ENCODE measurements around the gene IRF9.
A peak's percentile ranks its signal among the peaks of the same experiment; 100 is the strongest.

IRF9 gene

DNA sequence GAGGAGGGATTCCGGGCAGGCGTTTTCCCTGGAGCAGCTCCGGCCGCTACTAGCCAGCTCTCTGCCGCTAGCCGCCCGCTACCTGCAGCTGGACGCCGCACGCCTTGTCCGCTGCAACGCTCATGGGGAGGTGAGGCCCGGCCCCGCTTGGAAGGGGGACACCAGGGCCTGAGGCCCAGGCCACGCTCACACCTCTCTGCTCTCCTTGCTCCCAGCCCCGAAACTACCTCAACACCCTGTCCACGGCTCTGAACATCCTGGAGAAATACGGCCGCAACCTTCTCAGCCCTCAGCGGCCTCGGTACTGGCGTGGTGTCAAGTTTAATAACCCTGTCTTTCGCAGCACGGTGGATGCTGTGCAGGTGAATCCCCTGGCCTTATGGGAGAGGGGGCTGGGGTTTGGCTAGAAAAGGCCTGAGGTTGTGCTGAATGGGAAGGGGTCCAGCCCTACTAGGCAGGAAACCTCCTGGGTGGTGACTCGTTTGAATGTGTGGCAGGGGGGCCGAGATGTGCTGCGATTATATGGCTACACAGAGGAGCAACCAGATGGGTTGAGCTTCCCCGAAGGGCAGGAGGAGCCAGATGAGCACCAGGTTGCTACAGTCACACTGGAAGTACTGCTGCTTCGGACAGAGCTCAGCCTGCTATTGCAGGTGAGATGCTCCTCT lies 13.2 kb upstream of the IRF9 start:
- no peak for DNase-seq (ENCODE audit: low read depth in 1 of 2, low spot score in 1 of 2)

DNA sequence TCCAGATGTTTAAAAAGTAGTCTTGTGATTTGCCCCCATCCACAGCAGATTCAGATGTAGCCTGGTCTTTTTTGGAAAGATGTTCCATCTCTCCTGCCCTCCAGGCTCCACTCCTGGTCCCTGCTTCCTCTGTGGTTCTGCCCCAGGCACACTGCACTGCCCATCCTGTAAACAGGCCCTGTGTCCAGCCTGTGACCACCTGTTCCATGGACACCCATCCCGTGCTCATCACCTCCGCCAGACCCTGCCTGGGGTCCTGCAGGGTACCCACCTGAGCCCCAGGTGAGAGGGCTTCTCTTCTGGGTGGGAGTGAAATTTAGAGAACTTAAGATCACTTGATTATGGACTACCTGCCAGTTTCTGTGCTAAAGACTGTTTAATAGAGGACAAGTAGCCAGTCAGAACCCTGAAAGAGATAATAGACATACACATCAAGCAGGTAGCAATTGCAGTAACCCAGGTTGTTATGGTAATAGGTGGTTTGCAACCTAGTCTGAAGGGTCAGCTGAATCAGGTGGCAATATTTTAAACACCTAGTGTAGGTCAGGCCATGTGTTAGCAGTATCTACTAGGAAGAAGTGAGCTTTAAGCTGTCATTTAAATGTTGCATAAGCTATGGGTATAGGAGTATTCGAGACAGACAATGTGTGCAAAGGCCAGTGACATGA lies 11.6 kb upstream of the IRF9 start:
- no peak for DNase-seq (ENCODE audit: low read depth in 1 of 2, low spot score in 1 of 2)

DNA sequence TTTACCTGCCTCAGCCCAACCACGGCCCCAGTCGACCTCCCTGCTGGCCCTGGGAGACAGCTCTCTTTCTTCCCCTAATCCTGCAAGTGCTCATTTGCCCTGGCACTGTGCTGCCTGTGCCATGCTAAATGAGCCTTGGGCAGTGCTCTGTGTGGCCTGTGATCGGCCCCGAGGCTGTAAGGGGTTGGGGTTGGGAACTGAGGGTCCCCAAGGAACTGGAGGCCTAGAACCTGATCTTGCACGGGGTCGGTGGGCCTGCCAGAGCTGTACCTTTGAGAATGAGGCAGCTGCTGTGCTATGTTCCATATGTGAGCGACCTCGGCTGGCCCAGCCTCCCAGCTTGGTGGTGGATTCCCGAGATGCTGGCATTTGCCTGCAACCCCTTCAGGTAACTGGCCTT lies 11.0 kb upstream of the IRF9 start:
- no peak for DNase-seq (ENCODE audit: low read depth in 1 of 2, low spot score in 1 of 2)

DNA sequence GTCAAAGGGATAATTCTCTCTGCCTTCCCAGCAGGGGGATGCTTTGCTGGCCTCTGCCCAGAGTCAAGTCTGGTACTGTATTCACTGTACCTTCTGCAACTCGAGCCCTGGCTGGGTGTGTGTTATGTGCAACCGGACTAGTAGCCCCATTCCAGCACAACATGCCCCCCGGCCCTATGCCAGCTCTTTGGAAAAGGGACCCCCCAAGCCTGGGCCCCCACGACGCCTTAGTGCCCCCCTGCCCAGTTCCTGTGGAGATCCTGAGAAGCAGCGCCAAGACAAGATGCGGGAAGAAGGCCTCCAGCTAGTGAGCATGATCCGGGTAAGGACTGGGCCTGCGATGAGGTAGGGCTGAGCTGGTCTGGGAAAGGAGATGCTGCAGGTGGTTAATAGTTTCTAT lies 10.5 kb upstream of the IRF9 start:
- DNase-seq (ENCODE audit: low read depth in 1 of 2, low spot score in 1 of 2), result no peak

DNA sequence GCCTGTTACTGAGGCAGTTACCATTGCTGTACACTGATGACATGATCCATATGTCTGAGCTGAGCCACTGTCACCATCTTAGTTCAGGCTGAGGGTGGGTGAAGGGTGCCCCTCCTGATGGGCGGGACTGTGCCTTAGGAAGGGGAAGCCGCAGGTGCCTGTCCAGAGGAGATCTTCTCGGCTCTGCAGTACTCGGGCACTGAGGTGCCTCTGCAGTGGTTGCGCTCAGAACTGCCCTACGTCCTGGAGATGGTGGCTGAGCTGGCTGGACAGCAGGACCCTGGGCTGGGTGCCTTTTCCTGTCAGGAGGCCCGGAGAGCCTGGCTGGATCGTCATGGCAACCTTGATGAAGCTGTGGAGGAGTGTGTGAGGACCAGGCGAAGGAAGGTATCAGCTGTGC lies 10.1 kb upstream of the IRF9 start:
- DNase-seq (ENCODE audit: low read depth in 1 of 2, low spot score in 1 of 2), result no peak

DNA sequence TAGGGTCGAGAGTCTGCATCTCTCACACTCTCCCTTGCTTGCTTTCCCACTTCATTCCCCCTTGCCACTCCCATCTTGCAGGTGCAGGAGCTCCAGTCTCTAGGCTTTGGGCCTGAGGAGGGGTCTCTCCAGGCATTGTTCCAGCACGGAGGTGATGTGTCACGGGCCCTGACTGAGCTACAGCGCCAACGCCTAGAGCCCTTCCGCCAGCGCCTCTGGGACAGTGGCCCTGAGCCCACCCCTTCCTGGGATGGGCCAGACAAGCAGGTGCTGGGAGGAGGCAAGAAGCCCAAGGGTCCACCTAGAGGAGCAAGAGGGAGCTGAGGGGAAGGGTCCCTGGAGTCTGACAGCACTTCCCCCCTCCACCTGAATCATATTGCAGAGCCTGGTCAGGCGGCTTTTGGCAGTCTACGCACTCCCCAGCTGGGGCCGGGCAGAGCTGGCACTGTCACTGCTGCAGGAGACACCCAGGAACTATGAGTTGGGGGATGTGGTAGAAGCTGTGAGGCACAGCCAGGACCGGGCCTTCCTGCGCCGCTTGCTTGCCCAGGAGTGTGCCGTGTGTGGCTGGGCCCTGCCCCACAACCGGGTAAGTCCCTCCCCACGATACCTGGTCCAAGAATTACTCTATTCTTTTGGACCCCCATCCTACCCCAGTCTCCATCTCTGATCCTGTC lies 9.5 kb upstream of the IRF9 start:
- no peak for DNase-seq (ENCODE audit: low read depth in 1 of 2, low spot score in 1 of 2)

DNA sequence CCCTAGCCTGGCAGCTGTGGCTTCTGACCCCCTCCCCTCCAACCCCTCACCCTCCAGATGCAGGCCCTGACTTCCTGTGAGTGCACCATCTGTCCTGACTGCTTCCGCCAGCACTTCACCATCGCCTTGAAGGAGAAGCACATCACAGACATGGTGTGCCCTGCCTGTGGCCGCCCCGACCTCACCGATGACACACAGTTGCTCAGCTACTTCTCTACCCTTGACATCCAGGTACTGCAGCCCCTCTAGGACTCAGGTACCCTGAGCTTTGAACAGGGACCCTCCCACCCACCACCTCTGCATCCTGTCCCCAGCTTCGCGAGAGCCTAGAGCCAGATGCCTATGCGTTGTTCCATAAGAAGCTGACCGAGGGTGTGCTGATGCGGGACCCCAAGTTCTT lies 6.0 kb upstream of the IRF9 start:
- no peak for DNase-seq (ENCODE audit: low read depth in 1 of 2, low spot score in 1 of 2)

DNA sequence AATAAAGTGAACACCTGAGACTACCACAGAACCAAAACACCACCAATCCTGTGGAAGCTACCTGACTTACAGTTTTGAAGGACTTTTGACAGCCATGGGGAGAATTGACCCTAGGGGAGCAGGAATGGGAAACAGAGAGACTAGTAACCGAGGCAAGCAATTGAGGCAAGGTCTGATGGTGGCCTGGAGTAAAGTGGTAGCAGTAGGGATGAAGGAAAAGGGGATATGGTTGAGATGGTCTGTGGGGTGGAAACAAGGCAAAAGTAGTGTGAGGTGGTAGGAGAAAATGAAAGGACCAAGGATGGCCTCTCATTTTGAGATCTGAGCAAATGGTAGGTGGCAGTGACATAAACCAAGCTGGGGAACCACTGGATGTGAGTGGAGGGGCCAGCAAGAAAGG lies 4.2 kb upstream of the IRF9 start:
- DNase-seq (ENCODE audit: low read depth in 1 of 2, low spot score in 1 of 2), result no peak

DNA sequence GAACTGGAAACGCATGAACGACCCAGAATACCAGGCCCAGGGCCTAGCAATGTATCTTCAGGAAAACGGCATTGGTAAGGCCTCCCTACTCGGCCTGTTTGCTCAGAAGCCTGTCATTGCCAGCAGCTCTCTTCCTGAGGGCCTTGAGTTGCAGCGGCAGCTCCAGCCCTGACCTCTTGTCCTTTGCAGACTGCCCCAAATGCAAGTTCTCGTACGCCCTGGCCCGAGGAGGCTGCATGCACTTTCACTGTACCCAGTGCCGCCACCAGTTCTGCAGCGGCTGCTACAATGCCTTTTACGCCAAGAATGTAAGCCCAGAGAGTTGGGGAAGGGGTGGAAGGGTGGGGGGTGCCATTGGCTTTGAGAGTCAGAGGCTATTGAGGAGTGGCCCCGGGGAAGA lies 3.7 kb upstream of the IRF9 start:
- no peak for DNase-seq (ENCODE audit: low read depth in 1 of 2, low spot score in 1 of 2)

DNA sequence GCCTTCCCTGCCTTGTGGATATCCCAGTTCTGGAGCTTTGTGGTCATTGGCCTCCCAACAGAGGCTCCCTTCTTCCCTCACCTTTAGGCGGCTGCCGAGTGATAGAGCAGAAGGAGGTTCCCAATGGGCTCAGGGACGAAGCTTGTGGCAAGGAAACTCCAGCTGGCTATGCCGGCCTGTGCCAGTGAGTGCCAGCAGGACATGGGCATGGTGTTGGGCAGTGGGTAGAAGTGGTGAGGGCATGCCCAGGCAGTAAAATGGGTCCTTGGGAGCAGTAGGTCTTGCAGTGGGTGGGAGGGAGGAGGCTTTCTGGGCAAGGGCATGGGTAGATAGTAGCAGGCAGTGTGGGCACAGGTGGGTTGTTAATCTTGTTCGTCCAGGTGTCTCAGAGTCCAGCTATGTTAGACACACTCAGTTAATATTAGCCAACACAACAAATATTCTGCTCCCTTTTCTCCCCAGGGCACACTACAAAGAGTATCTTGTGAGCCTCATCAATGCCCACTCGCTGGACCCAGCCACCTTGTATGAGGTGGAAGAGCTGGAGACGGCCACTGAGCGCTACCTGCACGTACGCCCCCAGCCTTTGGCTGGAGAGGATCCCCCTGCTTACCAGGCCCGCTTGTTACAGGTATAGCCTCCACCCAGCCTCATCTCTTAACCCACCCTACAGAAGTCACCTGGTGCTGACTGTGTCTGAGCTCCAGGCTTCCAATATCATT lies 1.1 kb upstream of the IRF9 start:
- no peak for DNase-seq (ENCODE audit: low read depth in 1 of 2, low spot score in 1 of 2)

DNA sequence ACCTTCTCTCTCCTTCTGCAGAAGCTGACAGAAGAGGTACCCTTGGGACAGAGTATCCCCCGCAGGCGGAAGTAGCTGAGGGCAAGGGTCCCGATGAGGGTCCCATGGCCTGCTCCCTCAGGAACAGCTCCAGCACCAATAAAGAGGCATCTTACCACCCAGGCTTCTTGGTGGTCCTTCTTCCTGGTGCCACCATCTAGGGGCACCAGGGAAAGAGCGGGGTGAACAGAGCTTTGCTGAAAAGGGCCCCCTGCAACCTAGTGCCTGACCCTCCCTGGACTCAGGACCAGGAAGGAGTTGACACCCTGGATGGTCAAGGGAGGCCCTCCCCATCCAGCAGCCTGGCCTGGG lies 591 bp upstream of the IRF9 start:
- DNase-seq (ENCODE audit: low read depth in 1 of 2, low spot score in 1 of 2), result no peak

DNA sequence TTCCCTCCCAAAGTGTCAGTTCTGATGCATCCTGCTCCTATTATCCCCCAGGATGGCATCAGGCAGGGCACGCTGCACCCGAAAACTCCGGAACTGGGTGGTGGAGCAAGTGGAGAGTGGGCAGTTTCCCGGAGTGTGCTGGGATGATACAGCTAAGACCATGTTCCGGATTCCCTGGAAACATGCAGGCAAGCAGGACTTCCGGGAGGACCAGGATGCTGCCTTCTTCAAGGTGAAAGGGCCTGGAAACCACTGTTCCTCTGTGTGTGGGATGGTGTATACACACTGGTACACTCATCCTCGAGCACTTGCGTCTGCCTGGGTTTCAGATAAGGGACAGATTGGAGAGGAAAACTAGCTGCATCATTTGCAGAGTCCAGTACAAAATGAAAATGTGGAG lies 1.0 kb downstream of the IRF9 start:
- DNase-seq (ENCODE audit: low read depth in 1 of 2, low spot score in 1 of 2), result no peak

DNA sequence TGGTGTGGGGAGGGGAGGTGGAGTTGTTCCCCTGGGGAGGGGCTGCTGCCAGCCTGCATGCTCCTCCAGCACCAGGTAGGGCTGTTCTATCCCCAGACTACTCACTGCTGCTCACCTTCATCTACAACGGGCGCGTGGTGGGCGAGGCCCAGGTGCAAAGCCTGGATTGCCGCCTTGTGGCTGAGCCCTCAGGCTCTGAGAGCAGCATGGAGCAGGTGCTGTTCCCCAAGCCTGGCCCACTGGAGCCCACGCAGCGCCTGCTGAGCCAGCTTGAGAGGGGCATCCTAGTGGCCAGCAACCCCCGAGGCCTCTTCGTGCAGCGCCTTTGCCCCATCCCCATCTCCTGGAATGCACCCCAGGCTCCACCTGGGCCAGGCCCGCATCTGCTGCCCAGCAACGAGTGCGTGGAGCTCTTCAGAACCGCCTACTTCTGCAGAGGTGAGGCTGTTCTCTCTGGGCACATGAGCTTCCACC lies 3.5 kb downstream of the IRF9 start:
- DNase-seq (ENCODE audit: low read depth in 1 of 2, low spot score in 1 of 2), result no peak

DNA sequence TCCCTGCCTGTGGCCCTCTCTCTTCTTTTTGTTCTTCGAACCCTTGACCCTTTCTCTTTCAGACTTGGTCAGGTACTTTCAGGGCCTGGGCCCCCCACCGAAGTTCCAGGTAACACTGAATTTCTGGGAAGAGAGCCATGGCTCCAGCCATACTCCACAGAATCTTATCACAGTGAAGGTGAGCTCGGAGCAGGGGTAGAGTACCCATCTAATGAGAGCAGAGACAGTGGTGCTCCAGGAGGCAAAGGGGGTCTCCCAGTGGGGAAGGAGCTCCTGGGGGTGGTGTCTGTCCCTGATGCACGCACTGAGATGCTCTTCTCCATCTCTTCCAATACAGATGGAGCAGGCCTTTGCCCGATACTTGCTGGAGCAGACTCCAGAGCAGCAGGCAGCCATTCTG lies 4.7 kb downstream of the IRF9 start:
- no peak for DNase-seq (ENCODE audit: low read depth in 1 of 2, low spot score in 1 of 2)

DNA sequence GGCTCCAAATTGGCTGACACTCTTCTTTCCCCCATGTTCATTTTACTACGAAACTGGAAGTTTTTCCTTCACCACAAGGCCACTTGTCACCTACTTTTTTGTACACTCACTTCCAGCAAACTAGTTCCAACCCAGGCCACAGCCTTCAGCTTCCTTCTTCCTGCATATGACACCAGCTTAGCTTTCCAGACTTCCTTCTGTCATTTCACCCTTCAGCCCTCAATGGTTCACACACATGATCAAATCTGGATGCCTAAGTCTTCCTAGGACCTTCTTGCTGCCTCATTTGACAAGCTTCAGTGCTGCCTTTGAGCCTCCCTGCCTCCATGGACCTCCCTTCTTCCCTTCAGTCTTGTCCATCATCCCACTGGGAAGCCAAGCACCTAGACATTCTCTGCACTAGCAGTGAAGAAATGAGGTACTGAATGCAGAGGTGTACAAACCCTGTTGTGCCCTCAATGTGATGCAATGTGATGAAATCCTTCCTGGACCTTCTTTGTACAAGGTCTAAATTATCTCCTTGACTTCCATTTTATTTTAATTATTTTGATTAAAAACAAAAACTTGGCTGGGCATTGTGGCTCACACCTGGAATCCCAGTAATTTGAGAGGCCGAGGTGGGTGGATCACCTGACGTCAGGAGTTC lies 6.5 kb downstream of the IRF9 start:
- no peak for DNase-seq (ENCODE audit: low read depth in 1 of 2, low spot score in 1 of 2)

DNA sequence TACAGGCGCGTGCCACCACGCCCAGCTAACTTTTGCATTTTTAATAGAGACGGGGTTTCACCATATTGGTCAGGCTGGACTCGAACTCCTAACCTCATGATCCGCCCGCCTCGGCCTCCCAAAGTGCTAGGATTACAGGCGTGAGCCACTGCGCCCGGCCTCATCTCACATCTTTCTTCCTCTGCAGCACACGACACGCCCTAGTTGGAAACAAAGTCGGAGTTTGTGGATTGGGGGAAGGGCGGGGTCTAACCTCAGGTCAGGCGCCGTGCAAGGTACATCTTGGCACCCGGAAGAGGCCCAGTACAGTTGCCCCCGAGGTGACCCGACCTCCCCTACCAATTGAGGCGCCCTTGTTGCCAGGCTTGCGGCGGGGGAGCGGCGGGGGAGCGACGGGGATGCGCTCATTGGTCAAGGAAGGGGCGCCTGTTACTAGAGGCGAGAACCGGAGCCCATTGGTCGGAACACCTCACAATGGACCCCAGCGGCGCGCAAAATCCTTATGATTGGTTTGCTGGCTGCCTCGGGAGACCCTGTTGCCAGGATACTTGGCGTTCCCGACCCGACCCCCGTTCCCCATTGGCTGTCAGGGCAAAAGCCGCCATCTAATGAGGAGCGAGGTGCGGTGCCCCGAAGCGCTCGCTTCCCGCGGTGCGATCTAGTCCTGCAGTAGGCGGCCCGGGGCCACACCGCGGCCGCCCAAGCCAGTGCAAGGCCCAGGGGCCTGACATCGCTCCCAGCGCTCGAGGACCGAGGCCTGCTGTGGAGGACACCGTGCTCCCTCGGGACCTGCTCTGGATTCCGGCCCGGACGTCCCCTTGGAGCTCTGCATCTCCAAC lies 10.6 kb downstream of the IRF9 start, which contains the start of gene REC8:
TSS of gene REC8 (plus strand) at position 659 of the 839 bp plus-strand sequence. CDS start 473 bp downstream, outside the sequence.
- peak; percentile 41 to 47 for DNase-seq (ENCODE audit: low read depth in 1 of 2, low spot score in 1 of 2)

DNA sequence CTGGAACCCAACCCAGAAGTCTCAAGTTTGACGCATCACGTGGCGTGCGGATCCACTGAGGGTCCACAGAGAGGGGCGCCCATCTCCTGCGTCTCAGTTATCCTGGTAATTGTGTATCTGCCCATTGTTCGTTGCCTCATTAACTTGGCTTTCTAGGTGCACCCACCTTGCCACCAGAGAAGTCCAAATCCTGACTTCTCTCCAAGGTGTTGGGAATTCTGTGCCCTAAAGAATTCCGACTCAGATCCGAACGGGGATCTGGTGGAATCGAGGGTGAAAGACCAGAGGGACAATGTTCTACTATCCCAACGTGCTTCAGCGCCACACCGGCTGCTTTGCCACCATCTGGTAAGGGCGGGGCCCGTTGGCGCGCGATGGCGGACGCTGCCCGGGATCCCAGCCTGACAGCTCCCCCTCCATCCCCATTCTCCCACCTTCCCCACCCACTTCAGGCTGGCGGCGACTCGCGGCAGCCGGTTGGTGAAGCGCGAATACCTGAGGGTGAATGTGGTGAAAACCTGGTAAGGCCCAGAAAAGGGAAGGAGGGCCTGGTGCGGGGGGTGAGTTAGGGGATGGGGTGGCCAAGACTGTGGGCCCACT lies 11.3 kb downstream of the IRF9 start:
- DNase-seq (ENCODE audit: low read depth in 1 of 2, low spot score in 1 of 2), result no peak

DNA sequence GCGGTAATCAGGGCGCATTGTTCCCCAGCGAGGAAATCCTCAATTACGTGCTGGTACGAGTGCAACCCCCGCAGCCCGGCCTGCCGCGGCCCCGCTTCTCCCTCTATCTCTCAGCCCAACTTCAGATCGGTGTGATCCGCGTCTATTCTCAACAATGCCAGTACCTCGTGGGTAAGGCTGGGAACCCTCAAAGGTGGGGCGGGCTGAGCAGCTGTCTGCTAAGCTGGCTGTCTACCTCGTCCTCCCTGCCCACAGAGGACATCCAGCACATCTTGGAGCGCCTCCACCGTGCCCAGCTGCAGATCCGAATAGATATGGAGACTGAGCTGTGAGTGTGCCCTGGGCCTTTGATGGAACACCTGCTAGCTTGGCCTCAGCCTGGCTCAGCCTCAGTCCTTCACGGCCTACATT lies 11.8 kb downstream of the IRF9 start:
- no peak for DNase-seq (ENCODE audit: low read depth in 1 of 2, low spot score in 1 of 2)

DNA sequence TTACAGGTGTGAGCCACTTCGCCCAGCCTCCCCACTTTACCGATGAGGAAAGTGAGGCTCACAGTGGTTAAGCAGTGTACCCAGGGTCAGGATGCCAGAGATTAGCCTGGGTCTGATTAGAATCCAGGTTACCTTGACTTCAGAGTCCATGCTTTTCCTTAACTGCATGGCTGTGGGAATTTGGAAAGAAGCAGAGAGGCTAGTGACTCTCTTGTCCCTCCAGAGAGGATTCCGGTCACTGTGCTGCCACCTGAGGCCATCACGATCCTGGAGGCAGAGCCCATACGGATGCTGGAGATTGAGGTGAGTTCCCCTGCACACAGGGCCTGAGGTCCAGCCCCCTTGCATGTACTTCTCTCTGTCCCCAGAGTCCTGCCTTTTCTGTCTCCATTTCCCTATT lies 15.5 kb downstream of the IRF9 start:
- no peak for DNase-seq (ENCODE audit: low read depth in 1 of 2, low spot score in 1 of 2)
